Ectodermal cell (in vitro differentiated cells): Measurements from ENCODE around the gene RABIF.

Experiments used
- H3K27ac ChIP-seq: 2 replicates; pipeline ENCODE4 v1.7.0; 2013; ENCODE audit warnings: mild to moderate bottlenecking, low read depth, low read length; ENCODE audit not compliant: insufficient read depth, poor library complexity, severe bottlenecking
- H3K27me3 ChIP-seq: 2 replicates; pipeline ENCODE4 v1.7.0; 2013; ENCODE audit warnings: mild to moderate bottlenecking, low read length; ENCODE audit not compliant: insufficient read depth, control insufficient read depth, poor library complexity, severe bottlenecking
- H3K36me3 ChIP-seq: one replicate; pipeline ENCODE4 v1.7.0; 2013; ENCODE audit warnings: low read length; ENCODE audit not compliant: control insufficient read depth, insufficient read depth
- H3K4me1 ChIP-seq: one replicate; pipeline ENCODE4 v1.7.0; 2013; ENCODE audit warnings: low read length; ENCODE audit not compliant: control insufficient read depth, insufficient read depth
- H3K4me3 ChIP-seq: 2 replicates; pipeline ENCODE4 v1.7.0; 2013; ENCODE audit warnings: low read depth, low read length, control low read depth; ENCODE audit not compliant: insufficient read depth
- H3K9me3 ChIP-seq: 2 replicates; pipeline ENCODE4 v1.7.0; 2013; ENCODE audit warnings: mild to moderate bottlenecking, low read length, moderate library complexity; ENCODE audit not compliant: control insufficient read depth
- WGBS, 2 experiments: methylation state at CpG; one replicate each; pipeline ENCODE4 v1.1.7; 2013; ENCODE audit warnings: missing lambda C conversion rate in 2 of 2; 5-methylcytosine and 5-hydroxymethylcytosine counted together

RABIF gene

DNA sequence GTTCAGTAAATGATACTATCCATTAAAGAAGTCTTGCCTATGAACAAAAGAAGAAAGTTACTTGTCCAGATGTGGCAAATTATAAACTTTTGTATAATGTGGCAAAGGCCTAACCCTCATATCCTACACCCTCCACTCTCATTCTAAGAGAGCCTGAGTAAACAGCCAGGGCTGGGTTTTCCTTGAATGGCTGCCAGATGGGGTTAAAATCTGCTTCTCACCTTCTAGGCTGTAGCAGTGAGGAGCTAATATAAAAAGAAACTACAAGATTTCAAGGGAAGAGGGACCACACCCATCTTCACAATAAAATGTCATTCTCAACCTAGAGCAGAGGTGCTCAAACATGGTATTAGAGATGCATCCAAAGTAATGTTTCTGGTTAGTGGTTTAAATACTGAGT is 8.9 kb downstream of the RABIF start:
- H3K9me3 ChIP-seq: no peaks in the 10 kb centered on the region
- no peaks in the 10 kb centered on the region for H3K4me1 ChIP-seq
- H3K27me3 ChIP-seq: no peaks in the 10 kb centered on the region
- H3K27ac ChIP-seq: no peak overlapping the region
- H3K4me3 ChIP-seq: no peak overlapping the region
- peaks cover 5% of the 10 kb centered on the region for H3K36me3 ChIP-seq

- WGBS, 2 experiments: 94 to 100% methylated on average over 1 of the region's 1 CpG
- H3K36me3 ChIP-seq: peaks cover 5% of the 10 kb centered on the region
Measured at GRCh38 chr1:202879128-202879527, 9.8 kb downstream of the RABIF start.

GRCh38 chr1:202873026-202873425 is 15.9 kb downstream of the RABIF start:
- H3K36me3 ChIP-seq: no peaks in the 10 kb centered on the region
- H3K4me3 ChIP-seq: no peak overlapping the region
- 94 to 96% methylated on average over 4 of the region's 4 CpGs for WGBS, 2 experiments
- H3K4me1 ChIP-seq: no peaks in the 10 kb centered on the region
- H3K9me3 ChIP-seq: no peaks in the 10 kb centered on the region
- H3K27me3 ChIP-seq: no peaks in the 10 kb centered on the region
- no peak overlapping the region for H3K27ac ChIP-seq

More at GRCh38 chr1:202879128-202879527, 9.8 kb downstream of the RABIF start:
- H3K27ac ChIP-seq: no peak overlapping the region
- no peaks in the 10 kb centered on the region for H3K9me3 ChIP-seq
- no peaks in the 10 kb centered on the region for H3K27me3 ChIP-seq
- H3K4me3 ChIP-seq: no peak overlapping the region
- H3K4me1 ChIP-seq: no peaks in the 10 kb centered on the region

DNA sequence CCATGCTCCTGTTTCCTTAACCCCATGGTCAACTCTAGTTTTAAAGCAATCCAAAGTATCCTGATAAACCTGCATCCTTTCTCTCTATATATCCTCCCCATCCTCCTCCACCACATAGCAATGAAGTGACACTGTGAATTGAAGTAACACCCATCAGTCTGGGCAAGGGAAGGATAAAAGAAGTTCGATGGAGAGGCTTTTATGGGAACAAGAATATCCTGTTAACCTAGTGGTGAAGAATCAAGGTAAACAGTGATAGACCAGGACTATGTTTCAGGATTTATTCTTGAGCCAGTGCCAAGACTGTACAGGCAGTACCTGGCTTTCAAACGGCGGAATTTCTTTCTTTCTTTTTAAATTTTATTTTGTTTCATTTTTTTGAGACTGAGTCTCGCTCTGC is 17.6 kb downstream of the RABIF start:
- H3K9me3 ChIP-seq: no peaks in the 10 kb centered on the region
- no peak overlapping the region for H3K27ac ChIP-seq
- H3K27me3 ChIP-seq: no peaks in the 10 kb centered on the region
- H3K36me3 ChIP-seq: no peaks in the 10 kb centered on the region
- no peaks in the 10 kb centered on the region for H3K4me1 ChIP-seq
- no peak overlapping the region for H3K4me3 ChIP-seq
- 83 to 92% methylated on average over 4 of the region's 4 CpGs for WGBS, 2 experiments

DNA sequence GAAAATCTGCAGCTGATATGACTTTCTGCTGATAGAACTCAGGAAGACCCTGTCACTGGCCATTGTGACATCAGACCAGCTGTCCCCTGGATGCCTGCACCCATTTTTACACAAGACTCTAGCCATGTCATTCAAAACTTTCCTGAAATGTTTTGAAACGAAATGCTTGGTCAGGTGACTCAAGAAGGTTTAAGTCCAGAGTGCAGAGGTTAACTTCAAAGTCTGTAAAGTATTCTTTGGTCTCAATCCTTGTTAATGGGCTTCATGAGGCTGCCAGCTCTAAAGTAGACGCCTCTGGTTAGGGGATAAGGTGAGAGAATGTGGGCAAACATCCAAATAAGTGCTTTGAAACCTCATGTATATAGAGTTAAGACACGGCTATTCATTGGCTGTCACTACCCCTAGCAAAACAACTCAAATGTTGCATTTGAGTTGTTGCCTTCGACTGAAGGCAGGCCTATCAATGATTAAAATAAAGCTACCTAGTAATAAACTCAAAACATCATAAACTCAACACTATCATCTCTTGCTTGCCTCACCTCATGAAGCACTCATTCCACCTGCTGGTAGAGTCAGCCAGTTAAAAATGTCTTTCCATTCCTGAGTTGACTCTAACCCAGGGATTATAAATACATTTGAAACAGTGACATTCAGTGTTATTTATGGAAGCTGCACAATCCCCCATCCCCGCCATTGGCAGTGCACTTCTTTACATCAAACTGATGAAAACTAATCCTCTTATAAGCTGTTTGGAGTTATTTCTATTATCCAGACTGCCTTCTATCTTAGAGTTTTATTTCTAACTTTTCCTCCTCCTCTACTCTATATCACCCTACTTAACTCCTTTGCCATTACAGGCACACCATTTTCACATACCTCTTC is 26.0 kb downstream of the RABIF start:
- H3K4me1 ChIP-seq: no peaks in the 10 kb centered on the region
- WGBS, 2 experiments: 82 to 87% methylated on average over 5 of the region's 5 CpGs
- no peak overlapping the region for H3K27ac ChIP-seq
- no peaks in the 10 kb centered on the region for H3K9me3 ChIP-seq
- no peaks in the 10 kb centered on the region for H3K27me3 ChIP-seq
- no peak overlapping the region for H3K4me3 ChIP-seq
- H3K36me3 ChIP-seq: peaks cover 4% of the 10 kb centered on the region

GRCh38 chr1:202861420-202862132 is 27.4 kb downstream of the RABIF start:
- Histone ChIP-seq H3K27me3 (no peaks in the 10 kb centered on the region), H3K4me1 (no peaks in the 10 kb centered on the region), H3K9me3 (no peaks in the 10 kb centered on the region), H3K4me3 (peak overlapping the region; percentile 82), H3K36me3 (peaks cover 17% of the 10 kb centered on the region), H3K27ac (peak overlapping the region; percentile 84)
- WGBS, 2 experiments: 0 to 1% methylated on average over 44 of the region's 44 CpGs

DNA sequence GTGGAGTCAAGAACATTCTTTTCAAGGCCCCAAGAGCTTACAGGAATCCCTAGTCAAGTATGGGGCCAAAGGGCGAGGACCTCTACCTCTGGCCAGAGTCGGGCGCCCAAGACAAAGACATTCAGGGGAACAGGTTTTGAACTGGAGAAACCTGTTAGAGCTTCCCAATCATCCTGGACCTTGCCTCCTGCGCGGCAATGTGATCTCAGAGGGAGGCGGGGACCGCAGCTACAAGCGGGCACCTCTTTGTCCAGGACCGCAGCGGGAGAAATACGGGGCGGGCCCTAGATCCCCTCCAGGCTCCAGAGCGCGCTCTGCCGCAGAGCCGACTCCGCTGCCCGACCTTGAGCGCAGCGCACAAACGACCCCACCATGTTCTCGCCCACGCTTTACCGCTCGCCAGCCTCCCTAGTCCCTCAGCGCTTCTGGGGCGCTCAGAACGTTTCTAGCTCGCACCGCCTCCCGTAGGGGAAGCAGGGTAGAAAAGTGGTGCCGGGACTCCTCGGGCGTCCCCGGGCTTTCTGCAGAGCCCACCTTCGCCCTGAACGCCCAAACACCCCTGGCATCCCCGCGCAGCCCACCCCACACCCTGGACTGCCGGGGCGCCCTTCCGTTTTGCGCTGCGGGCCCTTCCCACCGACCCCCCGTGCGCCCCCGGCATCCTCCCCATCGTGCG is 28.1 kb downstream of the RABIF start:
- H3K4me3 ChIP-seq: peak overlapping the region; percentile 82
- H3K27me3 ChIP-seq: no peaks in the 10 kb centered on the region
- peaks cover 22% of the 10 kb centered on the region for H3K36me3 ChIP-seq
- H3K27ac ChIP-seq: peak overlapping the region; percentile 84
- H3K4me1 ChIP-seq: no peaks in the 10 kb centered on the region
- no peaks in the 10 kb centered on the region for H3K9me3 ChIP-seq
- WGBS, 2 experiments: 1% methylated on average over 50 of the region's 50 CpGs

- Histone ChIP-seq H3K27ac (no peak overlapping the region), H3K4me1 (no peaks in the 10 kb centered on the region), H3K9me3 (no peaks in the 10 kb centered on the region), H3K36me3 (peaks cover 26% of the 10 kb centered on the region), H3K27me3 (no peaks in the 10 kb centered on the region), H3K4me3 (no peak overlapping the region)
- WGBS, 2 experiments: 92 to 94% methylated on average over 10 of the region's 10 CpGs
Measured at GRCh38 chr1:202858789-202859414, 30.0 kb downstream of the RABIF start.

- H3K4me1 ChIP-seq: no peaks in the 10 kb centered on the region
- whole genome bisulfite sequencing, 2 experiments: 94% methylated on average over 6 of the region's 6 CpGs
- no peak overlapping the region for H3K27ac ChIP-seq
Measured at GRCh38 chr1:202858331-202858730, 30.6 kb downstream of the RABIF start.

More at GRCh38 chr1:202858331-202858730, 30.6 kb downstream of the RABIF start:
- H3K9me3 ChIP-seq: no peaks in the 10 kb centered on the region
- peaks cover 26% of the 10 kb centered on the region for H3K36me3 ChIP-seq
- no peak overlapping the region for H3K4me3 ChIP-seq
- H3K27me3 ChIP-seq: no peaks in the 10 kb centered on the region
